HG03432 (cell line): ENCODE results near the gene MACF1.

Source experiments
- ATAC-seq: cut with Tn5 transposase; IDR thresholded peaks from one replicate; pipeline ENCODE4 v1.9.1; 2021; ENCODE audit warnings: mild to moderate bottlenecking, moderate library complexity; ENCODE audit not compliant: unreplicated experiment

The MACF1 gene

DNA sequence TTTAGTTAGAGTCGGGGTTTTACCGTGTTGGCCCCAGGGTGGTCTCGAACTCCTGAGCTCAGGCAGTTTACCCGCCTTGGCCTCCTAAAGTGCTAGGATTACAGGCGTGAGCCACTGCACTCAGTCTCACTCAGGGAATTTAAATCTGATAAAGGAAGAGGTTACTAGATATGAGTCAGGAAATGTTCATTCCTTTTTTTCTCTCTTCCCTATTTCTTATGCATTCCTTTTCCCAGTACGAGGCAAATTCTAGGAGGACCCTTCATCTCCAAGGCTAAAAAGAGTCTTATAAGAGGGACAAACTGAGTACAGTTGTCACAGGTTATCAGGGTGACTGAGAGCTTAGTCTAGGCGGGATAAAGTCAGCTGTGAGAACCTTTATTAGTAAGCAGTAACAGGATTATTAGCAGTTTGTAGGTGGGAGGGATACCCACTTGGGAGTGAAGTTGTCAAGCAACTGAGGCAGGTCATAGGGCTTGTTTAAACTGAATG lies 9.1 kb downstream of the MACF1 start:
- ATAC-seq, result no peak

DNA sequence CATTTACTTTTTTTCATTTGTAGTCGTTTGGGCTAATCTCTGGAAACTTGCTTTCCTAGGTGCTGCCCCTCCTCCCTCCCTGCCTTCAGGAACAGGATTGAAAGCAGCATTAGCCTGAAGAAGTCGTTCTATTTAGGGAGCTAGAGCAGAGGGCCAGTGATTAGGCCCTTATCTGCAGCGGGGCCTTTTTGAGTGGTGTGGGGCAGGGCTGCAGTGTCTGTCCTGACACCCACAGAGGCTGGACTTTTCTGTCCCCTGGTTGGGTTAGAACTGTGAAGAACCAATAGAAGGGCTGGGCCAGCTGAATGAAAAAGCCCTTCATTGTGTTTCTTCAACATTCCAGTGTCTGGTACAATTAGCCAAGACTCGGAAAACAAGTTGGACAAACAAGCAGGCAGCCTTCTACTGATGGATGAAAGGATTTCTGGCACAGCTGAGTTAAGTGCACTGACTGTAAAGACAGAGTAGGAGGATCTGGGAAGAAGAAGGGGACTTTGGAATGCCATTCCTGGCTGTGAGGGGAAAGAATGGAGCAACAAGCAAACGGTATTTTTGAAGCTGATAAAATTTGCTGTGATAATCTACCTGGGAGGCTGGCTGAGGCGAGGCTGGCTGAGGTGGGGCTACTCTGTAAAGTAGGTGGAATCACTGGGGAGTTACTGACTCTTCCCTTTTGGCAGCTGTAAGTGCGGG lies 9.7 kb downstream of the MACF1 start:
- ATAC-seq, result no peak

- ATAC-seq, result no peak
Observed at GRCh38 chr1:39214714-39214997, 10.2 kb downstream of the MACF1 start.

GRCh38 chr1:39214998-39215873 lies 10.7 kb downstream of the MACF1 start:
- no peak for ATAC-seq

DNA sequence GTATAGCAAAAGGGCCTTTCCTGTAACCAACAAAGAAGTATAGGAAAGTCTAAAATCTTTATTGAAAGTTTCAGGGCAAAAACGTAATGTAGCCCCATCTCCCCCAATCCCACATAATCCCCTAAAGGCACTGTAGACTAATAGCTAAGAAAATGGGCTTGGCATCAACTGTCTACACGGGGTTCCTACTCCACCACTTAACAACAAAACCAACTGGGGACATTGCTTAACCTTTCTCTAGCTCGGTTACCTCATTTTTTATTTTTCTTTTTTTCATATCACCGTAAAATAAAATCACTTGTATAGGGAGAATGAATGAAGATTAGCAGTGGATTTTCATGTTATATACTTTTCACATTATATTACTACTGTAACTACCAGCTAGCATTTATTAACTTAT lies 12.3 kb downstream of the MACF1 start:
- ATAC-seq, result no peak

DNA sequence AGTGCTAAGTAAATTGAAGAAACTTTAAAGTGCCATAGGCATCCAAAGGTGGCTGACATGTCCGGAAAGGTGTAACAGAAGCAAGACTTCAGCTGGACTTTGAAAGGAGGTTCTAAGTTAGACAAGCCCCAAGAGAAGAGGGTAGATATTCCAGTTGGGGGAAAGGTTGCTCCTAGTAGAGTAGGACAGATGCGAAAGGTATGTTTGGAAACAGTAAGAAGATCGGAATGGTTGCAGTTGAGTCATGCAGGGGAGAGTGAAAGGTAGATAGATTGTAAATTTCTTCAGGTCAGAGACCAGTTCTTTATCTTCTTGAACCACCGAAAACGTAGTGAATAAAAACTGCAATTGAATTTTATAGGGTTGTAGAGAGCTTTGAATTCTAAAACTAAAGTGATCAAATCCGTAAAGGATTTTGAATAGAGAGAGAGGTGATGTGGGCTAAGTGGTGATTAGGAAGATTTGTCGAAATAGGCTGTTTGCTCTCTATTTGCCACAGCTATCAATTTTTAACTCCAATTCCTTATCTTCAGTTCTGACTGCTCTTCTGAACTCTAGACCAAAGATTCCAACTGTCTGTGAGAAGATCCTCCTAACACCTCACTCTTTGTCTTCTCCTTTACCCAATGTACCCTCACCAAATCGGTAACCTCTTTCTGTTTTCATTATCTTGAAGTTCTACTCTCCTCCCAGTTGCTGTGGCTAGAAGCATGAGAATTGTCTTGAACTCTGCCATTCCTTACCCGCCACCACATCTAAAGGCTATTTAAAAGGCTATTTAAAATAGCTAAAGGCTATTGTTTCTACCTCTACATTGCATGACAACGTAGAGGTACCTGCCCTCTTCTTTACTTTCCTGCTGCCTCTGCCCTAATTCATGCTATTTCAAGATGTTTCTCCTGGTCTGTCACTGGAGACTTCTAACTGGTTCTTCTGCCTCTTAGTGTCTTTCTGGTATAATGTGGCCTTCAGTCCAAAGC lies 16.7 kb downstream of the MACF1 start:
- ATAC-seq, result no peak

DNA sequence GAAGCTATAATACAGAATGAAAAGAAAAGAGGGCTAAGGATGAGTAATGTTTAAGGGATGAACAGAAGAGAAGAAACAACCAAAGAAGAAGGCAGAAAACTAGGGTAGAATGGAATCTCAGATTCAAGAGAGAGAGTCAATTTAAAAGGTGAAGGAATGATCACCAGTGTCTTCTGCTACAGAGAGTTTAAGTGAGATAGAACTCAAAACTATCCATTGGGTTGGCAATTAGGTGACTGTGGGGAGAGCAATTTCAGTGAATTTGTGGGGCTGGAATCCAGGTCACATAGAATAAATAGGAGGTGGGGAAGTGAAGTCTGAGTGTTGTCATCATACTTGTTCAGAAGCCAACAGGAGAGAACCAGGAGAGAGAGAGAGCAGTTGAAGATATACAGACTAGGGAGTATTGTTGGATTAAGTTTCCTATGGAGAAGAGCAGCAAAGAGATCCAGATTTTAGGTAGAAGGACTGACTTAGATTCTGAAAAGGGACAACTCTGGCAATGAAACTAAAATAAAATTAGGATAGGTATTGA lies 19.9 kb downstream of the MACF1 start:
- ATAC-seq, result no peak

DNA sequence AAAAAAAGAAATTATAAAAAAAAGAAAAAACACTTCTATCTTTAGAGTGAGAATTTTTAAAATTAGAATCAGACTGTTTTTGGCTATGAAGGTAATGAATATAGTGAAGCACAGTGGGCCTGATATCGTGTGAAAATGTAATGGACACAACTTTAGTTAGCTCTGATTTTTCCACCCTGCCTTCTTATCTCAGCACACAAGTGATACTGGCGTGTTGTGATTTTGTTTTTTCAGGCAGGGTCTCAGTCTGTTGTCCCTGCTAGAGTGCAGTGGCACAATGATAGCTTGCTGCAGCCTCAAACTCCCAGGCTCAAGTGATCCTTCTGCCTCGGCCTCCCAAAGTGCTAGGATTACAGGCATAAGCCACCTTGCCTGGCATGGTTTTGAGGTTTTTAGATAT lies 22.3 kb downstream of the MACF1 start:
- ATAC-seq, result no peak

DNA sequence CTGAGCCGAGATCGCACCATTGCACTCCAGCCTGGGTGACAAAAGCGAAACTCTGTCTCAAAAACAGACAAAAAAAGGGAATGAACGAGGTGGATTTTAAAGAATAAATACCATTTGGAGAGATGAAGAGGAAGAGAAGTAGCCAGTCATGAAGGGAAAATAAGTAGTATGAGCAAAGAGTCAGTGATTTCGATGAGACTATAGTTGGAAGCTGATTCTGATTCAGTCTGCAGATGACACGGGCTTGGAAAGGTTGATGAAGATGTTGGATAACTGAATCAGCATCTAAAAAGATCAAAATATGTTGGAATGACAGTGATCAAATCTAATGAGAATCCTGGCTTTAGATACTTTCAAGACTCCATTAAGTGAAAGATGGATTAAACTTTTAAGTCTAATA lies 23.8 kb downstream of the MACF1 start:
- ATAC-seq, result no peak

- ATAC-seq, result no peak
Observed at GRCh38 chr1:39229504-39229903, 25.0 kb downstream of the MACF1 start.

DNA sequence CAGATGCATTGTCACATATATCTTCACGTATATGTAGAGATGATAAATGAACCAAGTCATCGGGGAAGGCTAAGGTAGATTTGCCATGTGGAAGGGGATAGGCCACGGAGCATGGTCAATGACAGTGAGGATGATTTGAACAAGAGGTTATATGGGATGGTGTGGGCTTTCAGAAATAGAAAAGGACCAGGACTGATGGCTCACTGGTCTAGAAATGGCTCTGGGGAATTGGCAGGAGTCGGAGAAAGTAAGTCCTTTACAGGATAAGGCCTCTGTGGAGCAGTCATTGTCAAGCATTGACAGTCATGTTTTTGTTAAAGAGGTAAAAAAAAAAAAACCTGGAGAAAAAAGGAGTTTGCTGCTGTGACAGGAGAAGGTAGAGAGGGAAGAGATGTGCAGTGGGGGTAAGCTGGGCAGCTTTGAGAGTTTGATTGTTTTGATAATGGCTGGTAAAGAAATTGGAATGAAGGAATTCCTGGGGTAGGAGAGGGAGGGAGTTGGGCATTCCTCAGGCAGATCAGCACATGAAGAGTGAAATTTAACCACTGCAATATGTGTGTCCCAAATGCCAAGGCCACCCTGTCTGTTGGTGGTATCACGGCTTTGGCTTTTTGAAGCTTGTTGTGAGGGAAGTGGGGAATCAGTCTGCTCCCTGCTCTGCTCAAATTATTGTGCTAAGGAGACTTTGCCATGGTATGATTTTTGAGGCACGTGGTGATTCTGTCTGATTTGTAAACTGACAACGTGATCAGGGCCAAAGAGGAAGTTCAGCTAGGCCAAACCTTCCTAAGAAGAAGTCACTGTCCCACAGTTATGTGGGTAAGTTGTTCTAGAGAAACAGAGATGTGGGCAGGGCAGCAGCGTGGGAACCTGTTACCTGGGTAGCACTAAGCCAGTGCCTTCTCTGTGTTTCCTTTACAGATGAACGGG lies 26.0 kb downstream of the MACF1 start:
- ATAC-seq, result no peak

DNA sequence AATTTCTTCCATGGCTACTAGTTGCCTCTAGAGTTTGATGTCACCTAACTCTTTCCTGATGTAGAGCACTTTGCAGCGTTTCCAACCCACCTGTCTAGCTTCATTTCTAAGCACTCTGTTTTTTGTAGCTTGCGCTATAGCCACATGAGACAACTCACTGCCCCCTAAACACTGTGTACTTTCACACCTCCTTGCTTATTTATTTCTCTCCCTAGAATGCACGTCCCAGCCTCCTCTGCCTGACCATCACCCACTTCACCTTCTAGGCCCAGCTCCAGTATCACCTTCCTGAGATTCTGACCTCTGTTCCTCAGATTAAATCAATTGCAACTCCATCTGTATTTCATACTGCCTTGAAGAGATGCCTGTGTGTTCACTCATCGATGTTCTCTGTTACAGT lies 32.5 kb downstream of the MACF1 start:
- ATAC-seq, result no peak

DNA sequence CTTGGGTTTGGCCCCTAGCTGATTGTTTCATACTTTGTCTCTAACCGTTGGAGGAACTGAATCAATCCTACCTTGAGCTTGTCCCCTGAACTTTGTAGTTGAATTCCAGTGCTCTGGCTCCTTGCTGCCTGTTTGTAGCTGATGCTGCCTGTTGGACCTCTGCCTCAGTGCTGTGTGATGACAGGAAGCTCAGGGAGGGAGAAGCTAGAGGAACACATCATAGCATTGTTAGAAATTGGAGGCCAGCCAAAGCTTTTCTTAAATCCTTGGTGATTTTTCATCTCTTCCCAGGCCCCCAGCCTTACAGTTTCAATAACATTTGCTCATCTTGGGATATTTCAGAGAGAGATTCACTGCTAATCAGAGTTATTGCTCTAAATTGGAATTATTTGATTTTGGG lies 34.0 kb downstream of the MACF1 start:
- ATAC-seq, result no peak

DNA sequence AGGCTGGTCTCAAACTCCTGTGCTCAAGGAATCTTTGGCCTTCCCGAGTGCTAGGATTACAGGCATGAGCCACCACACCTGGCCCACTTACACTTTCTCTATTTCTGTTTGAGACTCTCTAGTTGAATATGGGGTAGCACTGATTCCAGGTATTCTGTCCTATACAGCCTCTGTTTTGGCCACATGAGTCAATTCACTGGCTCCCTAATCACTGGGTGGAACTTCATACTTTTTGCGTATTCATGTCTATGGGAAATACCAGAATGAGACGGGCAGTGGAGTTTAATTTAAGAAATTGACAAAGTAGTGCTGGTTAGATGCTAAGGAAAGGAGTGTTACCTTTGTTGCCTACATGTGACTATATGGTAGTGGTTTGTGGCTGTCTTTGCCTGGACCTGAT lies 35.5 kb downstream of the MACF1 start:
- no peak for ATAC-seq

DNA sequence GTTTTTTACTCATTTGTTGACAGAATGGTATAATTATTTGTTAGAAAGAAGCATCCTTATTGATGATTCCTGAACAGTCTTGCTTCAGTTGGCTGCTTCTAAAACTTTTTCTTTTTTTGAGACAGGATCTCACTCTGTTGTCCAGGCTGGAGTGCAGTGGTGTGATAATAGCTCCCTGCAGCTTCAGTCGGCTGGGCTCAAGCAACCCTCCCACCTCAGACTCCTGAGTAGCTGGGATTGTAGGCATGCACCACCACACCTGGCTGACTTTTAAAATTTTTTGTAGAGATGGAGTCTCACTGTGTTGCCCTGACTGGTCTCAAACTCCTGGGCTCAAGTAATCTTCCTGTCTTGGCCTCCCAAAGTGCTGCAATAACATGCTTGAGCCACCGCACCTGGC lies 38.8 kb downstream of the MACF1 start:
- ATAC-seq, result no peak

DNA sequence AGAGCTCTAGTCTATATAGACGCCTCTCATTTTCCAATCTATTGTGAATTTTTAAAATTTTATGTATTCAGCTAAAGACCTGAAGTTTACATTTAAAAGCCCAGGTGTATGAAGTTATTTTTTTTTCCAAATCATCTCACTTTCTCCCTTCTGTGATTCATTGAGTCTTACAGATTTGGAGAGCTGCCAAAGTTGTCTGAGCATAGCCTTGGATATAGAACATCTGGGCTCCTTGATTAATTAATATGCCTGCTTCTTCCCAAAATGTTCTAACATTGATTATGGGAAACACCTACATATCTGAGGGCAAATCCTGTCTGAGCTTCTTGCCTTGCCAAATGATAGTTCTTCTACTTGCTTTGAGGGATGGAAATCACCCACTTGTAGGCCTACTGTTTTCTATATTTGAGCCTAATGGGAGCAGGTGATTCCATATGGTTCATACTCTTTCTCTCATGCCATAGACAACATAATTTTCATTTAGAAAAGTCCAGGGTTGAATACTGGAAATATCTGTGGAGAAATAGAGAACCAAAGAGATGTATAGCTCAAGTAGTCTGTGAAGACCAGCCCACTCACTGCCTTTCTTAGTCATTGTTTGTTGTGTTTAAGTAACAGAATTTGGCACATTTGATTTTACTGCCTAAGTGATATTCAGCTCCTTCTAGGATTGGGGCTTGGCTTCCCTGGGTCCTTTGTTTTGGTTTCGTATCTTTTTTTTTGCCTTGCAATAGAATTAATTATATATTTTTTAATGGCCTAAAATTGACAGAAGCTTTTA lies 46.2 kb downstream of the MACF1 start:
- no peak for ATAC-seq

DNA sequence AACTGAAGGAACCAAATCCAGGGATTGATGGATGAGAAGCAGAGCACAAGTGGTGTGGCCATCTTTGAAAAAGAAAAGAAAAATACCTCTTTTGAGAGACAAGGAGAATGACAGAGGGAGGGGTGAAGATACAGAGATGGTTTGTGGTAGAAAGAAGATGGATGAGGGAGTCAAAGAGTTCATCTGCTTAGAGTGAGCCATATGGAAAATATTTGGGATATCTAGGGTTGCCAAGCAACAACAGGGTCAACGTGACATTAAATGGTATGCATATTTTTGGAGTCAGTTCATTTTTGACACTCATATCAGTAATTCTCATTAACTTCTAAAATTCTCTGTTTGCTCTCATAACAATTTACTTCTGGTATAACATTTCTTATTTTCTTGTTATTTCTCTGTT lies 50.7 kb downstream of the MACF1 start:
- no peak for ATAC-seq

GRCh38 chr1:39258146-39258924 lies 53.8 kb downstream of the MACF1 start:
- ATAC-seq, result no peak

DNA sequence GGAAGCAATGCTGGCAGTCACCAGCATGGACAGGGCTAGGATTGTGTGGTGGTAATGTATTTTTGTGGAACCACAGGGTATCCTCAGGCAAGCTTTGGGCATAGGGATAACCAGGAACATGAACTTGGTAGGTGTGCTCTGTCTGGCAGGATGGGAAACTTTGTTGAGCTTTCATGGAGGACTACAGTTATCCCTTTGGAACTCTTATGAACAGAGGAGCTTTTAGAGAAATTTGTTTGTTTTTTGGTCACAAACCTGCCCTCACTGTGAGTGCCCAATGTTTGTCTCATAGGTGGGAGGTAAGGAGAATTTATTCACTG lies 54.4 kb downstream of the MACF1 start:
- ATAC-seq, result no peak
